Panc1 (cell line): ENCODE results near the gene IL1RAP.

Source experiments
- CTCF ChIP-seq: fragments of 450-650 bp; IDR thresholded peaks from 2 replicates; pipeline ENCODE4 v1.5.1; 2017; ENCODE audit warnings: mild to moderate bottlenecking
- REST ChIP-seq, 2 experiments: IDR thresholded peaks; 2 replicates each; pipeline ENCODE4 v1.6.1; 2011 to 2012; ENCODE audit warnings: low read depth in 2 of 2, control low read depth in 1 of 2, low read length in 1 of 2, mild to moderate bottlenecking in 1 of 2, moderate library complexity in 1 of 2; ENCODE audit not compliant: insufficient read depth in 1 of 2
- SIN3A ChIP-seq: IDR thresholded peaks from 2 replicates; pipeline ENCODE4 v1.6.1; 2012; ENCODE audit warnings: low read depth, mild to moderate bottlenecking, low read length, moderate library complexity, borderline replicate concordance; ENCODE audit not compliant: insufficient read depth

GRCh38 chr3:190556351-190556750 lies 42.5 kb downstream of the IL1RAP start:
- TF ChIP-seq CTCF = no peak
- no peak for TF ChIP-seq REST (IDR thresholded peaks at IDR 0.05; ENCODE audit: insufficient read depth in 1 of 2, low read depth in 2 of 2, low read length in 1 of 2)
- no peak for TF ChIP-seq SIN3A
